HG03039 (cell line): ENCODE measurements around the gene WDR17.
"Not testable (repeated sequence)": the region's sequence is repeated elsewhere in the genome, so short reads cannot be mapped to it uniquely, and the experiment has no call there.

Experiments used
- ATAC-seq: cut with Tn5 transposase; IDR thresholded peaks from one replicate; pipeline ENCODE4 v1.9.1; 2021; ENCODE audit warnings: mild to moderate bottlenecking, moderate library complexity; ENCODE audit not compliant: unreplicated experiment

Gene WDR17

DNA sequence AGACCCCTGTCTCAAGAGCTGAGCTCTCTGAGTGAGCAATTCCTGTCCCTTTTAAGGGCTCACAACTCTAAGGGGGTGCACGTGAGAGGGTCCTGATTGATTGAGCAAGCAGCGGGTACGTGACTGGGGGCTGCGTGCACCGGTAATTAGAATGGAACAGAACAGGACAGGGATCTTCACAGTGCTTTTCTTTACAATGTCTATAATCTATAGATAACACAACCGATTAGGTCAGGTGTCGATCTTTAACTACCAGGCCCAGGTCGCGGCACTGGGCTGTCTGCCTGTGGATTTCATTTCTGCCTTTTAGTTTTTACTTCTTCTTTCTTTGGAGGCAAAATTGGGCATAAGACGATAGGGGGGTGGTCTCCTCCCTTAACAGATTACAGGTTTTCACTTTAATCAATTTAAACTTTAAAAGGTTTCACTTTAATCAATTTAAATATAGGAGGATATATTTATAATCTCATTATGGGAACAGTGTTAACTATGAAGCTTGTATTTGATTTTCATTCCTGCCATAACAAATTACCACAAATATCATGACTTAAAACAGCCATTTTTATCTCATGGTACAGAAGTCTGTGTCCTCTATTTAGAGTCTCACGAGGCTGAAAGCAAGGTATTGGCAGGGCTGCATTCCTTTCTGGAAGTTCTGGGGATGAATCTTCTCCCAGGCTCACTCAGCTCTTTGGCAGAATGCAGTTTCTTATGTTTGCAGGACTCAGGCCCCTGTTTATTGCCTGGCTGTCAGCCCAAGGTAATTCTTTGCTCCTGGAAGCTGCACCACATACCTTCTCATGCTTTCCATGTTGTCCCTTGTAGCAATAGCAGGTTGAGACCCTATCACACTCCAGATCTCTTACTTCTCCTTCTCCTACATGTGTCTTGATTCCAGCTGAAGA, 124.5 kb downstream of the WDR17 start:
- ATAC-seq = no peak

GRCh38 chr4:176191974-176192373, 126.3 kb downstream of the WDR17 start:
- ATAC-seq = no peak

- no peak for ATAC-seq
Observed at GRCh38 chr4:176193126-176193525, 127.5 kb downstream of the WDR17 start.

GRCh38 chr4:176193938-176194337, 128.3 kb downstream of the WDR17 start:
- no peak for ATAC-seq

- ATAC-seq = peak; percentile 99
Observed at GRCh38 chr4:176195184-176195978, 129.7 kb downstream of the WDR17 start, which contains the start of gene SPATA4. SPATA4 (minus strand) TSS chr4:176195585; CDS start chr4:176195562, 23 bp downstream.

DNA sequence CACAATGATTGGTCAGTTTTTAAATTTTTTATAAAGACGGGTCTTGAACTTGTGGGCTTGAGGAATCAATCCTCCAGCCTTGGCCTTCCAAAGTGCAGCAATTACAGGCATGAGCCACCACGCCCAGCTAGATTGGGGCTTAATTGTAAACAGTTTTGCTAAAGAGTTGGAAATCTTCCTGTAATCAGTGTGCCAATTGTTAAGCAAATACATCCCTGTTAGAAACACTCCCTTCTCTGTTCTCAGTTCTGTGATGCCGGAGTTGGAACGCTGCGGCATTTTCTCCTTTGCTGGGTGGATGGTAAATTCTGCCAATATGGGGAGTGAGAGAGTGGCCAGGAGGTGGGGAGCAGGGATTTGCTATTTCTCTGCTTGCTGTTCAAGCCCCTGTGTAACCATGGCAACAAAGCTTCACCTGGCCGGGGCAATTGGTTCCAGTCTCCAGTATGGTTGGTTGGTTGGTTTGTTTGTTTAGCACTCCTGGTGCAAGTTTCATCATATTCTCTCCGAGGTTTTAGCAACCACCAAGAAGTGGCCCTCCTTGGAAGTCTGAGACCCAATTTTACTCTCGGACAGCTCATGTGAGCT, 132.8 kb downstream of the WDR17 start:
- no peak for ATAC-seq

DNA sequence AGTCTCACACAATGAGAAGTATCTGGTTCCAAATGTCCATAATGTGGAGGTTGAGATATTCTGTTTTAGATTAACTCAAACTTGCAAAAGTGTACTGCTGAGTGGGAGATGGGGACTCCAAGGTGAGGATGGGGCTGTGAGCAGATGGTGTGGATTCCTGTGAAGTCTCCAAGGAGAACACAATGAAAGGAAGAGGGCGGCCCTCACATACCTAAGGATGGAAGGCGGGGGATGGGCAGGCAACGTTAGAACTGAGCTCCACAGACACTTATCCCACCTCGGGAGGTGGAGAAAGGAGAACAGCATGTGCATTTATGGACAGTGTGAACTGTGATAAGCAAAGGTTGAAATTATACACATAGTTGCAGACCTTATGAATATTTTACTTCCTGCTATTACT, 139.7 kb downstream of the WDR17 start:
- no peak for ATAC-seq

DNA sequence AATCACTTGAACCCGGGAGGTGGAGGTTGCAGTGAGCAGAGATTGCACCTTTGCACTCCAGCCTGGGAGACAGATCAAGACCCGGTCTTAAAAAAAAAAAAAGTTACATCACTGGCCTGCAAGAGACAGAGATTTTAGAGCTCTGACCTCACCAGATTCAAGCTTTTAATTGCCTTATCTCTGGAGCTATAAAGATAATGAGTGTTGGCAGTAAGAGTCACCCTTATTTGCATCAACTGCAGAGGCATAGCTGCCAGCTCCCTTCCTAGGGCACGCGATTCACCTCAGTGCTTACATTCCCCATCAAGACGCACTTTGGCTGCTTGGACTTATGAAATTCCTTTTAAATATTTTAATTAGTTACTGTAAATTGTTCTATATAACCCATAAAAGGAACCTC, 142.2 kb downstream of the WDR17 start:
- no peak for ATAC-seq

DNA sequence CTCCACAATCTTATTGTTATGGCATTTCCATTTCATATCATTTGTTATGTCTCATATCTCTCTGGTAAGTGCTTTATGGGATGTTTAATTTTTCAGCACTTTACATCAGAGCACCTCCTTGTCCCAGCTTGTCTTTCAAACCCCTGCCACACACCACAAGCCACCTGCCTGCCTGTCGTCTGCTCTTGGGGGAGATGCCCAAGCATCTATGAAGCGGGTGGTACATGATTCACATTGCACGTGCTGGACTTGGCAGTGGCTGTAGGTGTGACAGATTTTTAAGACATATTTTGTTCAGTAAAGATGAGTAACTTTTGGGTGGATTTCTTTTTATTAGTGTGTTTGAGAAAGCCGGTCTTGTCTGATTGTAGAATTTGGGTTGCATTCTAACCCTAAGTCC, 143.9 kb downstream of the WDR17 start:
- no peak for ATAC-seq

DNA sequence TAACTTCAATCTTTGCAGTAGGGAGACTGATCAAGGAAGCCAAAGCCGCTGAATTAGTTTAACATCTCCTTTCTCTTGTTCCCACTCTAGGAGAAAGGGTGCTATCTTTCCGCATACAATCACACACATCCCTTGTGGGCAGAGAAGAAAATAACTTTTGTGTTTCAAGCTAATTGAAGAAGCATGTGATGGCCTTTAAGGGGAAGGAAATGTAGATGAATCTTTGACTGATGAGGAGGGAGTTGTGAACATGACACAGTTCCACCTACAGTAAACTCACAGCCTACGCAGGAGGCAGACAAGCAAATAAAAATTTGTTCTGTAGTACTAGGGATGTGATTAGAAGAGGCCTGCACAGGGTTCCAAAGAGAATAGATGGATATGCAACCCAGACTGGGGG, 144.5 kb downstream of the WDR17 start:
- no peak for ATAC-seq

- no peak for ATAC-seq
Observed at GRCh38 chr4:176210579-176211296, 145.1 kb downstream of the WDR17 start.

DNA sequence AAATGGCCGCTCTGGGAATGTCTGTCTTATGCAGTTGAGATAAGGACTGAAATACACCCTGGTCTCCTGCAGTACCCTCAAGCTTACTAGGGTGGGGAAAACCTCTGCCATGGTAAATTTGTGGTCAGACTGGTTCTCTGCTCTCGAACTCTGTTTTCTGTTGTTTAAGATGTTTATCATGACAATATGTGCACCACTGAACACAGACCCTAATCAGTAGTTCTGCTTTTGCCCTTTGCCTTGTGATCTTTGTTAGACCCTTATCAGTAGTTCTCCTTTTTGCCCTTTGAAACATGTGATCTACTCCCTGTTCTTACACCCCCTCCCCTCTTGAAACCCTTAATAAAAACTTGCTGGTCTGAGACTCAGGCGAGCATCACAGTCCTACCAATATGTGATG, 146.7 kb downstream of the WDR17 start:
- not testable (repeated sequence) for ATAC-seq

- ATAC-seq = no peak
Observed at GRCh38 chr4:176217510-176217909, 151.9 kb downstream of the WDR17 start.

DNA sequence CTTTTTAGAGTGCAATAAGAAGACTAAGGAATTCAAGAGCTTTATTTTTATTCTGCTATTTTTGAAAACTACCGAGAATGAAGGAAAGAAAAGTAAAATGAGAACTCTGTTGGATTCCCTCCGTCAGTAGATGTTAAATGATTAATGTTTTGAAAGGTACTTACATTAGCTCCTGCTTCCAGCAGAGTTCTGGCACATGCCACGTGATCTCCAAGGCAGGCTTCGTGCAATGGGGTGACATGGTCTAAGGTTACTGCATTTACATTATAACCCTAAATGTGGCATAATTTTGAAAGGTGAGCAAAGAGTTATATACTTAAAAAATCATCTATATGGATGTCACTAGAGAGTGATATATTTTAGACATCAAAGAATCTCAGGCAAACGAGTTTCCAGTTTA, 156.5 kb downstream of the WDR17 start:
- ATAC-seq = no peak

DNA sequence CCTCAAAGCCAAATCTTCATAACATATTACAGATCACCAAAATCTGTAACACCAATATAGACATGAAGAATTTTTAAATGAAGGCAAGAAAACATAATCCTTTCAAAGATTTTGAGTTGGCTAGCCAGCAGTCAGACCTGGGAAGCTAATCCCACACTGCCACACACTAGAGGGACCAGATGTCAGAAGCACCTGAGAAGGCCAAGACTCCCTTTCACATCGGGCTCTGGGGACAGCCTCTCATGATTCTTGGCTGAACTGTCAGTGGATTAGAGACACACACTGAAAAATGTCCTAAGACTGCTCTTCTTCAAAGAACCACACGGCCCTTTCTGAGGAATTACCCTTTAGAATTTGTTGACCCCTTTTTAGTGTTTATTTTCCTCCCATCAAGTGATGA, 157.9 kb downstream of the WDR17 start:
- ATAC-seq = no peak

GRCh38 chr4:176226736-176227135, 161.1 kb downstream of the WDR17 start:
- no peak for ATAC-seq

GRCh38 chr4:176229645-176230044, 164.0 kb downstream of the WDR17 start:
- ATAC-seq = no peak
